HFFc6 (cell line): Measurements from ENCODE around the gene GPC5. TPM values are rescaled to one million over a fixed set of nuclear protein-coding genes. Genes with fewer than 3 reads are reported as not detected.

Experiments used
- DNase-seq: peaks from one replicate; pipeline ENCODE4 v3.0.0-alpha.2; 2018
- H3K27ac Mint-ChIP-seq: 2 replicates; pipeline ENCODE4 v1.8.0; 2020; ENCODE audit warnings: mild to moderate bottlenecking, mixed read lengths
- H3K27me3 Mint-ChIP-seq: 2 replicates; pipeline ENCODE4 v1.8.0; 2021; ENCODE audit warnings: mild to moderate bottlenecking, moderate library complexity, mixed read lengths; ENCODE audit not compliant: insufficient read depth
- H3K36me3 Mint-ChIP-seq: 2 replicates; pipeline ENCODE4 v1.8.0; 2021; ENCODE audit warnings: low read depth, mixed read lengths
- H3K4me1 Mint-ChIP-seq: 2 replicates; pipeline ENCODE4 v1.8.0; 2020; ENCODE audit warnings: low read depth, mixed read lengths
- H3K4me3 Mint-ChIP-seq: 2 replicates; pipeline ENCODE4 v1.8.0; 2020; ENCODE audit warnings: mild to moderate bottlenecking, moderate library complexity, mixed read lengths
- H3K9me3 Mint-ChIP-seq: 2 replicates; pipeline ENCODE4 v1.8.0; 2020; ENCODE audit warnings: mild to moderate bottlenecking, mixed read lengths
- total RNA-seq, 6 experiments: library from RNA; stranded (reverse); fragmentation: NEBNext Ultra II Directional; extraction: Animal tissue kit (Norgen Biotek cat#: 25700); gene quantifications; 2 replicates in 1 of 6; 3 replicates in 5 of 6; pipeline ENCODE4 v1.2.3, GENCODE V29; 2021
- TF ChIP-seq, protein P1 (sequence below): fragments of 200-600 bp; sonication (generic); IDR thresholded peaks from 2 replicates; pipeline ENCODE4 v1.5.0; 2021; ENCODE audit warnings: antibody characterized with exemption, mild to moderate bottlenecking

GPC5 gene
- total RNA-seq, 6 experiments from 2014 or later, result 0.06 TPM; not detected in 5

DNA sequence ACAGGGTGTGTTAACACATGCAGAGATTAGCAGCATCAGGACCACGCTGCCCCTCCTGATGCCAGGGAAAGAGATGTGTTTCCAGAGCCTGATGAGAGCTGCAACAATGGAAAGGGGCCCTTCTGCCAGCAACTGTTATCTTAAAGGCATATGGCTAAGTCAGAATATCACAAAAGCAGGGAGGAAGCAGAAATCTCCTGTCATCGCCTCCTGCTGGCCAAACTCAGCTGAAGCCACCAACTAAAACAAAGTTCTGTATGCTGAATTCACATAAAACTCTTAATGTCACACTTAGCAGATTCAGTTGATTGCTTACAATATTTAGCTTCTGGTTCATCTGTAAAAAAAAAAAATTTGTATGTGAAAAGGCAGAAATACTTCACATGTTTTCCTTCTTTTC lies 178.2 kb downstream of the GPC5 start:
- TF ChIP-seq, protein P1, sequence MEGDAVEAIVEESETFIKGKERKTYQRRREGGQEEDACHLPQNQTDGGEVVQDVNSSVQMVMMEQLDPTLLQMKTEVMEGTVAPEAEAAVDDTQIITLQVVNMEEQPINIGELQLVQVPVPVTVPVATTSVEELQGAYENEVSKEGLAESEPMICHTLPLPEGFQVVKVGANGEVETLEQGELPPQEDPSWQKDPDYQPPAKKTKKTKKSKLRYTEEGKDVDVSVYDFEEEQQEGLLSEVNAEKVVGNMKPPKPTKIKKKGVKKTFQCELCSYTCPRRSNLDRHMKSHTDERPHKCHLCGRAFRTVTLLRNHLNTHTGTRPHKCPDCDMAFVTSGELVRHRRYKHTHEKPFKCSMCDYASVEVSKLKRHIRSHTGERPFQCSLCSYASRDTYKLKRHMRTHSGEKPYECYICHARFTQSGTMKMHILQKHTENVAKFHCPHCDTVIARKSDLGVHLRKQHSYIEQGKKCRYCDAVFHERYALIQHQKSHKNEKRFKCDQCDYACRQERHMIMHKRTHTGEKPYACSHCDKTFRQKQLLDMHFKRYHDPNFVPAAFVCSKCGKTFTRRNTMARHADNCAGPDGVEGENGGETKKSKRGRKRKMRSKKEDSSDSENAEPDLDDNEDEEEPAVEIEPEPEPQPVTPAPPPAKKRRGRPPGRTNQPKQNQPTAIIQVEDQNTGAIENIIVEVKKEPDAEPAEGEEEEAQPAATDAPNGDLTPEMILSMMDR, result peak; percentile 22; the same call in 1 of the 2 replicates

DNA sequence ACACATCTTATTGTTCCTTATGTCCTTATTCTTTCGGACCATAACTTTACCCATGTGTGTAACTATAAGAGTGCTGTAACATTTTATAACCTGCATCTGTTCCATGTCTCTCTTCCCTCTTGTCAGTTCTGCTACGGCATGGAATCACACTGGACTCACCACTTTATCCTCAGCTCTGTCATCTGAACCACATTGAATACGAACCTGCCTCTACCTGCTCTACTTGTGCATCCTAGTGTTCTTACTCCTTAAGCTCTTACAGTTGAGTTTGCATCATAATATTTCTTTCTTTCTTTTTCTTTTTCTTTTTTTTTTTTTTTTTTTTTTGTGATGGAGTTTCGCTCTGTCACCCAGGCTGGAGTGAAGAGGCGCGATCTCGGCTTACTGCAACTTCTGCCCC lies 180.9 kb downstream of the GPC5 start:
- no peak for DNase-seq
- peaks cover 30% of the 10 kb centered on the region for H3K9me3 Mint-ChIP-seq
- no peaks in the 10 kb centered on the region for H3K36me3 Mint-ChIP-seq
- no peak overlapping the region for H3K27ac Mint-ChIP-seq
- no peak overlapping the region for H3K4me3 Mint-ChIP-seq
- H3K4me1 Mint-ChIP-seq, result no peaks in the 10 kb centered on the region
- TF ChIP-seq, protein P1, result no peak
- H3K27me3 Mint-ChIP-seq, result no peaks in the 10 kb centered on the region

More for the DNA sequence above, 178.2 kb downstream of the GPC5 start:
- no peak for DNase-seq
- no peak overlapping the region for H3K27ac Mint-ChIP-seq
- H3K4me3 Mint-ChIP-seq, result no peak overlapping the region
- no peaks in the 10 kb centered on the region for H3K4me1 Mint-ChIP-seq
- no peaks in the 10 kb centered on the region; the same call in 1 of the 2 replicates for H3K27me3 Mint-ChIP-seq
- H3K9me3 Mint-ChIP-seq, result peaks cover 27% of the 10 kb centered on the region
- no peaks in the 10 kb centered on the region for H3K36me3 Mint-ChIP-seq

DNA sequence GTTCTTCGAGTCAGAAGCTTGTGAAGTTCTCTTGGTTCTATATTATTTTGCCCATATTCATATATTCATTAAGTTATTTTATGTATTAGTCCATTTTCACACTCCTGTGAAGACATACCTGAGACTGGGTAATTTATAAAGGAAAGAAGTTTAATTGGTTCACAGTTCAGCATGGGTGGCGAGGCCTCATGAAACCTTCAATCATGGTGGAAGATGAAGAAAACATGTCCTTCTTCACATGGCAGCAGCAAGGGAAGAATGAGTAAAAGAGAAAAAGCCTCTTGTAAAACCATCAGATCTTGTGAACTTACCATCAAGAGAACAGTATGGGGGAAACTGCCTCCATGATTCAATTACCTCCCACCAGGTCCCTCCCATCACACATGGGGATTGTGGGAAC lies 182.3 kb downstream of the GPC5 start:
- Mint-ChIP-seq H3K4me1 (no peaks in the 10 kb centered on the region), H3K27me3 (no peaks in the 10 kb centered on the region), H3K9me3 (peaks cover 30% of the 10 kb centered on the region), H3K36me3 (no peaks in the 10 kb centered on the region), H3K4me3 (no peak overlapping the region), H3K27ac (no peak overlapping the region)
- TF ChIP-seq, protein P1, result no peak
- DNase-seq, result no peak

DNA sequence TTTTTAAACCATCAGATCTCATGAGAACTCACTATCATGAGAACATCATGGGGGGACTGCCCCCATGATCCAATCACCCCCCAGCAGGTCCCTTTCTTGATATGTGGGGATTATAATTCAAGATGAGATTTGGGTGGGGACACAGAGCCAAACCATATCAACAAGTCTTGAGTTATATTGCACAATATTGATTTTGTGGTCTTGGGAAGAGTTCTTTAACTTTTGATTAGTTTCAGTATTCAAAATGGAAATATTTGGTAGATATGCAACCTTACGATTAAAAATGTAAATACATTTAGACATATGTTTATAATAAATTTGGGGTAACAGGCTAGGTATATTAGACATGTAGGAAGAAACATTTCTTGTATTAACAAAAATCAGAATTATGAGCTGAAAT lies 188.2 kb downstream of the GPC5 start:
- H3K4me3 Mint-ChIP-seq, result no peak overlapping the region
- no peaks in the 10 kb centered on the region for H3K4me1 Mint-ChIP-seq
- H3K36me3 Mint-ChIP-seq, result no peaks in the 10 kb centered on the region
- no peak for DNase-seq
- H3K27ac Mint-ChIP-seq, result no peak overlapping the region
- H3K27me3 Mint-ChIP-seq, result no peaks in the 10 kb centered on the region
- TF ChIP-seq, protein P1, result no peak
- peaks cover 34% of the 10 kb centered on the region for H3K9me3 Mint-ChIP-seq

DNA sequence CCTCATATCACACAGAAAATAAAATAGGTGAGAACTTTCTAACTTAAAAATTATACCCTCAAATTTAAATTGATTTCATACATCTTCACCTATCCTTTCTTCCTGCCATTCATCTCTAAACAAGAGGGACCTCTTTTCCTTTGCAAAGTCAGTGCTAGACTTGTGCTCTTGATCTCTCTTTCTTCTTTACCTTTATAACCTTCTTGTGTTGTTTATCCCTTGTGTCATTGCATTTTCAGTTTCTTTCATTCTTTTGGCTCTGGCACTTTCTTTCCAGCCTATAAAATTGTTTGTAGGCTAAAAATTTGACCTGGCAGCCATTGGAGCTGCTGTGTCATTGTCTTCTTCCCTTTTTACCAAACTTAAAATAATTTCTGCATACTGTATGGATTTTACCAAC lies 190.1 kb downstream of the GPC5 start:
- Mint-ChIP-seq H3K4me1 (no peaks in the 10 kb centered on the region), H3K4me3 (no peak overlapping the region), H3K27me3 (no peaks in the 10 kb centered on the region), H3K9me3 (peaks cover 44% of the 10 kb centered on the region), H3K36me3 (peaks cover 6% of the 10 kb centered on the region; the same call in 1 of the 2 replicates), H3K27ac (no peak overlapping the region)
- TF ChIP-seq, protein P1, result no peak
- no peak for DNase-seq
